HCT116 (cell line): ENCODE data around the gene RASGRF2. TPM values are rescaled to one million over a fixed set of nuclear protein-coding genes. Genes with fewer than 3 reads are reported as not detected.

Experiments
- ATAC-seq: fragments of 200-7000 bp; cut with Tn5 transposase; 2 replicates; pipeline ENCODE4 v1.9.1; 2020; ENCODE audit warnings: mild to moderate bottlenecking, moderate library complexity
- BruUV-seq: library from RNA; stranded (reverse); fragments of 400-500 nt; replicated peaks from 2 replicates; lab custom pipeline; 2021; lab: Mats Ljungman, UMichigan
- CTCF ChIA-PET: fragments of 300-600 bp; sonication (Branson Sonifier 250); formaldehyde crosslinking; loops from one replicate; lab custom pipeline; 2021; ENCODE audit warnings: antibody characterized with exemption; lab: Charles Lee
- POLR2A ChIA-PET: fragments of 300-600, 350-600 bp; sonication (Branson Sonifier 250); formaldehyde crosslinking; loops from one replicate; lab custom pipeline; 2021; ENCODE audit warnings: antibody characterized with exemption; lab: Charles Lee
- RAD21 ChIA-PET, 2 experiments: fragments of 300-600 bp; sonication (Branson Sonifier 250); formaldehyde crosslinking; loops; one replicate each; lab custom pipeline; 2023; ENCODE audit warnings: low total read pairs in 2 of 2; ENCODE audit not compliant: uncharacterized antibody in 2 of 2, unreplicated experiment in 2 of 2, low non-redundant PET in 1 of 2; lab: Charles Lee
- DNase-seq: peaks from one replicate; pipeline ENCODE4 v3.0.0-alpha.2; 2010; ENCODE audit warnings: low read depth, low spot score
- H2AFZ ChIP-seq: fragments of 200-600 bp; shearing (Covaris generic), sonication (generic); 2 replicates; pipeline ENCODE4 v1.6.1; 2017; ENCODE audit warnings: low read depth, mixed run types, mixed read lengths, antibody characterized with exemption, low read length; ENCODE audit not compliant: poor library complexity, severe bottlenecking
- H3K27ac ChIP-seq: 2 replicates; pipeline ENCODE4 v1.5.1; 2012; ENCODE audit warnings: low read depth, low read length
- H3K27me3 ChIP-seq: fragments of 200-600 bp; sonication (generic); 2 replicates; pipeline ENCODE4 v1.6.1; 2016; ENCODE audit warnings: mixed run types, low read length, mixed read lengths; ENCODE audit not compliant: insufficient read depth
- H3K36me3 ChIP-seq, 2 experiments: fragments of 200-500 bp in 1 of 2; fragments of 200-600 bp in 1 of 2; sonication (Bioruptor generic) in 1 of 2; sonication (generic) in 1 of 2; 2 replicates each; pipeline versions ENCODE4 v1.5.1 to v1.6.1; 2014 to 2016; ENCODE audit warnings: low read length in 2 of 2, inconsistent platforms in 1 of 2, mixed read lengths in 1 of 2, mixed run types in 1 of 2; ENCODE audit not compliant: insufficient read depth in 2 of 2, control insufficient read depth in 1 of 2
- H3K4me1 ChIP-seq, 2 experiments: fragments of 200-600 bp in 1 of 2; sonication (generic) in 1 of 2; 2 replicates each; pipeline versions ENCODE4 v1.5.1 to v1.6.1; 2012 to 2017; ENCODE audit warnings: low read length in 2 of 2, inconsistent platforms in 1 of 2, mild to moderate bottlenecking in 1 of 2, mixed read lengths in 1 of 2, mixed run types in 1 of 2, moderate library complexity in 1 of 2; ENCODE audit not compliant: insufficient read depth in 2 of 2, control insufficient read depth in 1 of 2
- H3K4me2 ChIP-seq: fragments of 200-600 bp; sonication (generic); 2 replicates; pipeline ENCODE4 v1.6.1; 2017; ENCODE audit warnings: mixed run types, low read length, mixed read lengths
- H3K4me3 ChIP-seq, 2 experiments: fragments of 200-600 bp in 1 of 2; sonication (generic) in 1 of 2; replicated peaks in 1 of 2; 2 replicates each; pipeline ENCODE4 v1.5.1; 2011 to 2016; ENCODE audit warnings: low read length in 2 of 2, control low read depth in 1 of 2, low read depth in 1 of 2, mild to moderate bottlenecking in 1 of 2, mixed read lengths in 1 of 2, mixed run types in 1 of 2
- H3K79me2 ChIP-seq: fragments of 200-600 bp; sonication (generic); 2 replicates; pipeline ENCODE4 v1.6.1; 2017; ENCODE audit warnings: mild to moderate bottlenecking, mixed run types, low read length, moderate library complexity, mixed read lengths; ENCODE audit not compliant: insufficient read depth
- H3K9ac ChIP-seq: fragments of 200-600 bp; sonication (generic); 2 replicates; pipeline ENCODE4 v1.6.1; 2016; ENCODE audit warnings: low read length, mixed read lengths
- H3K9me2 ChIP-seq: fragments of 200-600 bp; sonication (generic), shearing (Covaris generic); 2 replicates; pipeline ENCODE4 v1.6.1; 2017; ENCODE audit warnings: mixed run types, mild to moderate bottlenecking, moderate library complexity; ENCODE audit not compliant: insufficient read depth
- H3K9me3 ChIP-seq, 2 experiments: fragments of 200-500 bp in 1 of 2; fragments of 200-600 bp in 1 of 2; sonication (Bioruptor generic) in 1 of 2; sonication (generic) in 1 of 2; 2 replicates each; pipeline ENCODE4 v1.6.1; 2014 to 2017; ENCODE audit warnings: low read length in 2 of 2, mixed read lengths in 2 of 2, inconsistent platforms in 1 of 2, low read depth in 1 of 2, mild to moderate bottlenecking in 1 of 2, mixed run types in 1 of 2, moderate library complexity in 1 of 2; ENCODE audit not compliant: control insufficient read depth in 1 of 2, insufficient read depth in 1 of 2
- H4K20me1 ChIP-seq: fragments of 200-600 bp; sonication (generic), shearing (Covaris generic); 2 replicates; pipeline ENCODE4 v1.6.1; 2017; ENCODE audit warnings: mixed run types, mild to moderate bottlenecking, moderate library complexity; ENCODE audit not compliant: insufficient read depth
- CBX3 ChIP-seq: IDR thresholded peaks from 2 replicates; pipeline ENCODE4 v1.6.1; 2012; ENCODE audit warnings: low read depth
- EZH2 ChIP-seq: fragments of 200-600 bp; sonication (generic); IDR thresholded peaks from 2 replicates; pipeline ENCODE4 v1.6.1; 2017; ENCODE audit warnings: antibody characterized with exemption, mixed run types
- FOSL1 ChIP-seq: IDR thresholded peaks from 2 replicates; pipeline ENCODE4 v1.6.1; 2012; ENCODE audit warnings: low read depth
- JUND ChIP-seq: IDR thresholded peaks from 2 replicates; pipeline ENCODE4 v1.6.1; 2012
- MAX ChIP-seq: IDR thresholded peaks from 2 replicates; pipeline ENCODE4 v1.6.1; 2012
- POLR2A ChIP-seq: IDR thresholded peaks from 2 replicates; pipeline ENCODE4 v1.7.0; 2011; ENCODE audit warnings: borderline replicate concordance; ENCODE audit not compliant: insufficient read depth, insufficient read length; ENCODE audit errors: extremely low read depth
- POLR2AphosphoS5 ChIP-seq: IDR thresholded peaks from 2 replicates; pipeline ENCODE4 v1.6.1; 2011; ENCODE audit warnings: mild to moderate bottlenecking, low read depth, low read length, moderate library complexity
- REST ChIP-seq: IDR thresholded peaks from 2 replicates; pipeline ENCODE4 v1.6.1; 2012; ENCODE audit warnings: low read depth
- SRF ChIP-seq: IDR thresholded peaks from 2 replicates; pipeline ENCODE4 v1.6.1; 2012; ENCODE audit warnings: low read depth
- ZFX ChIP-seq: fragments of 450-650 bp; IDR thresholded peaks from 2 replicates; pipeline ENCODE4 v1.6.1; 2017
- ZNF274 ChIP-seq: fragments of 200-500 bp; sonication (Bioruptor generic); IDR thresholded peaks from 2 replicates; pipeline ENCODE4 v1.6.1; 2014; ENCODE audit warnings: mild to moderate bottlenecking, low read depth, low read length, inconsistent platforms
- intact Hi-C: fragments of 100-400 bp; cut with micrococcal nuclease; formaldehyde crosslinking; loops from 2 replicates; pipeline ENCODE4 v1.10.0; 2022
- total RNA-seq: library from RNA; stranded (reverse); gene quantifications from one replicate; pipeline ENCODE4 v1.2.1, GENCODE V29; 2021; ENCODE audit not compliant: unreplicated experiment
- TF ChIP-seq, protein P1 (sequence below), 3 experiments: fragments of 200-600 bp in 1 of 3; sonication (generic) in 1 of 3; IDR thresholded peaks in 2 of 3; conservative IDR thresholded peaks in 1 of 3; 2 replicates each; pipeline ENCODE4 v1.5.1; 2012 to 2017; ENCODE audit warnings: low read depth in 2 of 3, low read length in 2 of 3, antibody characterized with exemption in 1 of 3, borderline replicate concordance in 1 of 3, control low read depth in 1 of 3, mild to moderate bottlenecking in 1 of 3, mixed read lengths in 1 of 3, mixed run types in 1 of 3, moderate library complexity in 1 of 3; ENCODE audit not compliant: insufficient read depth in 1 of 3

Gene RASGRF2
- total RNA-seq, 1 experiment from 2014 or later: 0.05 TPM

DNA sequence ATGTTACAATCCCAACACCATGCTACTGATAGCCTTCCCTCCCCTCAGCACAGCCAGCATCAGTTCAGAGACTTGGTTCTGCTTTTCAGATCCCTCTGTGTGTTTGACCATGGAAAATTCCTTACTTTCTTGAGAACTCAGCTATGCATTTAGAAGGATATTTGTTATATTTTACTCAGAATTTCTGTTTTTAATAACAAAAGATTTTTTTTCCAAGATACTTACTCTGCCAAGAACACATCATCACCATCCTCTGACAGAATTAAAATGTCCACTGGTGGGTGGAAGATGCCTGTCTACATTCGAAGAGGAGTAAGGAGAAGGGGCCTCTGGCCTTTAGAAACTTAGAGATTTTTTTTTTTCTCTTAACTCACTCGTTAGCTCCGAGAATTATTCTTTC, 216.9 kb downstream of the RASGRF2 start:
- no peak overlapping the region for H3K4me2 ChIP-seq
- H3K4me3 ChIP-seq: no peak overlapping the region
- H3K4me1 ChIP-seq: no peaks in the 10 kb centered on the region
- peaks cover 4% of the 10 kb centered on the region; the same call in 1 of the 2 replicates for H3K27me3 ChIP-seq
- no peaks in the 10 kb centered on the region for H3K9me2 ChIP-seq
- RAD21 ChIA-PET: interaction anchor here in 1 of 2 experiments (0.6 kb wide), 1 partner anchor 448 kb away, joined by 3 read pairs; no protein-coding TSS in a partner anchor
- POLR2A ChIA-PET: no interaction called here
- ATAC-seq: no peak
- H2AFZ ChIP-seq: no peak overlapping the region
- no peak overlapping the region for H3K9ac ChIP-seq
- no peaks in the 10 kb centered on the region for H3K79me2 ChIP-seq
- no TSS peak for BruUV-seq
- H3K36me3 ChIP-seq: no peaks in the 10 kb centered on the region
- no peak overlapping the region for H3K27ac ChIP-seq
- CTCF ChIA-PET: interaction anchor here (1.8 kb wide), 1 partner anchor 18 kb away, joined by 4 read pairs; no protein-coding TSS in a partner anchor
- no peak for DNase-seq
- H3K9me3 ChIP-seq: no peaks in the 10 kb centered on the region
- H4K20me1 ChIP-seq: no peaks in the 10 kb centered on the region
- intact Hi-C loops: no loop called here
- TF ChIP-seq SRF (no peak), ZFX (no peak), CBX3 (no peak), ZNF274 (no peak)
- TF ChIP-seq, protein P1, sequence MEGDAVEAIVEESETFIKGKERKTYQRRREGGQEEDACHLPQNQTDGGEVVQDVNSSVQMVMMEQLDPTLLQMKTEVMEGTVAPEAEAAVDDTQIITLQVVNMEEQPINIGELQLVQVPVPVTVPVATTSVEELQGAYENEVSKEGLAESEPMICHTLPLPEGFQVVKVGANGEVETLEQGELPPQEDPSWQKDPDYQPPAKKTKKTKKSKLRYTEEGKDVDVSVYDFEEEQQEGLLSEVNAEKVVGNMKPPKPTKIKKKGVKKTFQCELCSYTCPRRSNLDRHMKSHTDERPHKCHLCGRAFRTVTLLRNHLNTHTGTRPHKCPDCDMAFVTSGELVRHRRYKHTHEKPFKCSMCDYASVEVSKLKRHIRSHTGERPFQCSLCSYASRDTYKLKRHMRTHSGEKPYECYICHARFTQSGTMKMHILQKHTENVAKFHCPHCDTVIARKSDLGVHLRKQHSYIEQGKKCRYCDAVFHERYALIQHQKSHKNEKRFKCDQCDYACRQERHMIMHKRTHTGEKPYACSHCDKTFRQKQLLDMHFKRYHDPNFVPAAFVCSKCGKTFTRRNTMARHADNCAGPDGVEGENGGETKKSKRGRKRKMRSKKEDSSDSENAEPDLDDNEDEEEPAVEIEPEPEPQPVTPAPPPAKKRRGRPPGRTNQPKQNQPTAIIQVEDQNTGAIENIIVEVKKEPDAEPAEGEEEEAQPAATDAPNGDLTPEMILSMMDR (IDR thresholded peaks at IDR 0.05 in 2 of 3, conservative IDR thresholded peaks at IDR 0.05 in 1 of 3; ENCODE audit: borderline replicate concordance in 1 of 3, insufficient read depth in 1 of 3, low read depth in 2 of 3, low read length in 2 of 3): no peak

DNA sequence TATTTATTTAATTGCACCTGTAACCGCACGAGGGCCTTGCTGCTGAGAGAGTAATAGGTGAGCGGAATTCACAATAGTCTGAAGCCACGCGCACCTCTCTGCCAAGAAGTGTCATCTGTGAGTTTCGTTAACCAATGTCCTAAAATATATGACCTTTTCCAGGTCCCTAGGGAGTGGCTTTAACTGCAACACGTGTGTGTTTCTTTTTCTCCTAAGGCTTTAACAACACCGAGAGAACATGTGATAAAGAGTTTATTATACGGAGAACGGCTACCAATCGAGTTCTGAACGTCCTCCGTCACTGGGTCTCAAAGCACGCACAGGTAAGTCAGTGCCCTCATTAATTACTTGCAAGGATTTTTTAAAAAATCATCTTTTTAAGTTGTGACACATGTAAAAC, 219.8 kb downstream of the RASGRF2 start:
- Histone ChIP-seq H2AFZ (no peak overlapping the region), H3K9ac (no peak overlapping the region), H3K27me3 (peaks cover under 1% of the 10 kb centered on the region; the same call in 1 of the 2 replicates), H3K4me2 (no peak overlapping the region), H3K36me3 (no peaks in the 10 kb centered on the region), H3K9me3 (no peaks in the 10 kb centered on the region), H3K9me2 (no peaks in the 10 kb centered on the region), H3K4me1 (no peaks in the 10 kb centered on the region), H3K79me2 (no peaks in the 10 kb centered on the region), H4K20me1 (no peaks in the 10 kb centered on the region), H3K4me3 (no peak overlapping the region), H3K27ac (no peak overlapping the region)
- POLR2A ChIA-PET: no interaction called here
- intact Hi-C loops: no loop called here
- no peak for TF ChIP-seq REST
- TF ChIP-seq, protein P1 (IDR thresholded peaks at IDR 0.05 in 2 of 3, conservative IDR thresholded peaks at IDR 0.05 in 1 of 3; ENCODE audit: borderline replicate concordance in 1 of 3, insufficient read depth in 1 of 3, low read depth in 2 of 3, low read length in 2 of 3): no peak
- no peak for TF ChIP-seq JUND
- no peak for TF ChIP-seq SRF
- TF ChIP-seq ZFX: no peak
- no peak for TF ChIP-seq FOSL1
- no peak for TF ChIP-seq POLR2A
- no peak for TF ChIP-seq POLR2AphosphoS5
- no peak for TF ChIP-seq EZH2
- no peak for TF ChIP-seq MAX
- DNase-seq: no peak
- no peak for ATAC-seq
- BruUV-seq: no TSS peak
- CTCF ChIA-PET: no interaction called here
- RAD21 ChIA-PET: no interaction called here
